Liver (tissue), 3 donors: ENCODE results near the gene TEDC1.

Experiments used
- CTCF ChIP-seq: fragments of 150-350 bp; IDR thresholded peaks from 2 replicates; pipeline ENCODE4 v1.5.1; 2017; ENCODE audit warnings: improper control_type of control experiment, low read depth, low read length; ENCODE audit not compliant: missing input control
- GABPA ChIP-seq, 2 donors: IDR thresholded peaks in 1 of 2; conservative IDR thresholded peaks in 1 of 2; 2 replicates each; pipeline ENCODE4 v1.6.1; 2016; ENCODE audit warnings: antibody characterized with exemption in 2 of 2, mild to moderate bottlenecking in 1 of 2, moderate library complexity in 1 of 2
- NR2F2 ChIP-seq: IDR thresholded peaks from 2 replicates; pipeline ENCODE4 v1.6.1; 2016; ENCODE audit warnings: antibody characterized with exemption
- REST ChIP-seq: IDR thresholded peaks from 2 replicates; pipeline ENCODE4 v1.6.1; 2016; ENCODE audit warnings: antibody characterized with exemption, mild to moderate bottlenecking
- TAF1 ChIP-seq: conservative IDR thresholded peaks from 2 replicates; pipeline ENCODE4 v1.6.1; 2016; ENCODE audit warnings: antibody characterized with exemption, mild to moderate bottlenecking
- YY1 ChIP-seq: IDR thresholded peaks from 2 replicates; pipeline ENCODE4 v1.6.1; 2016; ENCODE audit warnings: antibody characterized with exemption, mild to moderate bottlenecking
- donor health status: healthy.
- donor health status: healthy.

GRCh38 chr14:105507247-105507646, 16.2 kb downstream of the TEDC1 start:
- TF ChIP-seq CTCF (no peak), YY1 (no peak), TAF1 (no peak), REST (no peak), NR2F2 (no peak), GABPA (IDR thresholded peaks at IDR 0.05 in 1 of 2, conservative IDR thresholded peaks at IDR 0.05 in 1 of 2) (no peak)
